ENCODE data around the gene BPNT1.
"Not testable (repeated sequence)": the region's sequence is repeated elsewhere in the genome, so short reads cannot be mapped to it uniquely, and the experiment has no call there.

BPNT1 gene

DNA sequence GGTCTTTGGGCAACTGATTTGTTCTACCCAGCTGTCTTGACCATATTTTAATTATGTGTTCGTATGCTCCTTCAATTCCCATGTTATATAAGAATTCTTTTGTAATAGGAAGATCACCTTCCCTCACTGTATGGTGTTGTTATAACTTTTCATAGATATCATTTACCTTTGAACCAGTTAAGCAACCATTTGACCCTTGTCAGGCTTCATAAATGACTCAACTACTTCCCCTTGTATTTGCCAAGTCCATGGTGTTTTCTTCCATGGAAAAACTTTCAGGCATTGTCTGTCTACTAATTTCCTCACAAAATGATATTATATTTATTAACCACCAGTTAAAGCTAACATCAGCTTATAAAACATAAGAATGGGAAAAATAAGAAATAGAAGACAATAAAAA lies 5.1 kb downstream of the BPNT1 start:
- DNase-seq (ENCODE audit: low read depth in 1 of 2, low spot score in 1 of 2), result no peak

DNA sequence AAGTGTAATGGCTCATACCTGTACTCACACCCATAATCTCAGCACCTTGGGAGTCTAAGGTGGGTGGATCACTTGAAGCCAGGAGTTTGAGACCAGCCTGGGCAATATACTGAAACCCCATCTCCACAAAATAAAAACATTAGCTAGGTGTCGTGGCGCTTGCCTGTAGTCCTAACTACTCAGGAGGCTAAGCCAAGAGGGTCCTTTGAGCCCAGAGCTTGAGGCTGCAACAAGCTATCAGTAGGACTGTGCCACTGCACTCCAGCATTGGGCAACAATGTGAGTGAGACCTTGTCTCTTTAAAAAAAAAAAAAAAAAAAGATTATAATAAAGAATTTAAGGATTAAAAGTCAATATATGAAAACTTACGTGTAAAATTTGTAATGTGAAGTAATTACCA lies 11.7 kb downstream of the BPNT1 start:
- no peak for DNase-seq (ENCODE audit: low read depth in 1 of 2, low spot score in 1 of 2)

DNA sequence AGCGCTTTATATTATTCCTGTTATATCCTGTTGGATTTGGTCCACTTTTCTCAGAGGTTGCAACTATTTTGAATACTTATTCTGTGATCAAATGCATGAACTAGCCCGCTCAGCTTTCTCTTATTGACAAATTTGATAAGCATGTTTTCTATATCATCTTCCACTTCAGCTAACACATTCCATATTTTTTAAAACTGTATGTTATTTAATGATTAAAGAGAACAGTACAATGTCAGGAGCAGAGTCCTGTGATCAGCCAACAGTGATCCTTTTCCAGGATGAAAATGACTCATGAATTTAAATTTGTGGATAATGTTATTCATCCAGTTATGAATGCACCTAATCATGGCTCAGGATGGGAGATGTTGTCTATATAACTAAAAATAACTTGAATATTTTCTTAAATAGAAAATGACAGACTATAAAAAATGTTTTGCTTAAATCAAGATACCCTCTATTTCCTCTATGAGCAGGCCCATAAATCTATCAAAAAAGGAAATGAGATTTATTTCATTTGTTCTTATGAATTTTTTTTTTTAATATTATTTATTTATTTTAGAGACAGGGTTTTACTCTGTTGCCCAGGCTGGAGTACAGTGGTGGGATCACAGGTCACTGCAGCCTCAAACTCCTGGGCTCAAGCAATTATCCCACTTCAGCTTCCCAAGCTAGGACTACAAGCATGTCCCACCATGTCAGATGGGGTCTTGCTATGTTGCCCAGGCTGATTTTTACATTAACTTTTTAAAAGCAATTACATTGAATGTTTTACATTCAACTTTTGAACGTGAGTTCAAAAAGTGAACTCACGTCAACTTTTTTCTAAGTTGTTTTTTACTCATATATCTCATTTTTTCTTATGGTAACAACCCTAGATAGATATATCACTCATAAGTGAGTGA lies 12.5 kb downstream of the BPNT1 start:
- DNase-seq (ENCODE audit: low read depth in 1 of 2, low spot score in 1 of 2), result no peak

DNA sequence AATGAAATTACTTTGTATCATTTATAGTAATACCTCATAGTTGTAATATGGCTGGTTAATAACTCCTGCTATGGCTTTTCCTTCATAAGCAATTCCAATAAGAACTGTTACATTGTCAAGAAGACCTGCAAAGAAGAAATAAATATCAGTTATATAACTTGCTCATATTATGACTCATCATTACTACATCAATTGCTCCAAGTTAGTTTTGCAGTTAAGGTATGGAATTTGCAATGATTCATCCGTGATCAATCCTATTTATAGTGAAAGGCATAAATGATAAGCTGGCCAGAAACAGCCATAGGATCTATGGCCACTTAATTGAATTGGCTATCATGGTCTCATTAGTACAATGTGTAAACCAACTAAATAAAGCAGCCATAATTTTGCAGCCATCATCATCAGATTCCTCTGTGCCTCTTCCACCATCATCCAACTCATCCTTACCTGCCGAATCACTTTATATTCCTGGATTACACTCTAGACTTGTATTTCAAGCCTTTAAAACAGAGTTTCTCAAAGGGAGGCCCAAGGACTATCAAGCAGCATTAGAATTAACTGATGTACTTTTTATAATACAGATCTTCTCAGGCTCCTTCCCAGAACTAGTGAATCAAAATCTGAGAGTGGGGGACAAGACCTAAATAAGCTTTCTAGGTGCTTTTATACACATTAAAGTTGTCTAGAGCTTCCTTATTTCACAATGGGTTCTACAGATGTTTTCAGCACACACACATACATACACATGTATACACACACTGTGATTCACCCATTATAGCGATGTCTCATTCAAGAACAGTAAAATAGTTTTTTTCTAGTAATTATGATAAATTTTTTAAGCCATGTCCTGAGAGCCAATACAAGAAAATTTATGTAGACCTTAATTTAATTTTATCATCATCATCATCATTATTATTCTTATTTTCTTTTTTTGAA lies 22.1 kb downstream of the BPNT1 start:
- no peak for DNase-seq (ENCODE audit: low read depth in 1 of 2, low spot score in 1 of 2)

DNA sequence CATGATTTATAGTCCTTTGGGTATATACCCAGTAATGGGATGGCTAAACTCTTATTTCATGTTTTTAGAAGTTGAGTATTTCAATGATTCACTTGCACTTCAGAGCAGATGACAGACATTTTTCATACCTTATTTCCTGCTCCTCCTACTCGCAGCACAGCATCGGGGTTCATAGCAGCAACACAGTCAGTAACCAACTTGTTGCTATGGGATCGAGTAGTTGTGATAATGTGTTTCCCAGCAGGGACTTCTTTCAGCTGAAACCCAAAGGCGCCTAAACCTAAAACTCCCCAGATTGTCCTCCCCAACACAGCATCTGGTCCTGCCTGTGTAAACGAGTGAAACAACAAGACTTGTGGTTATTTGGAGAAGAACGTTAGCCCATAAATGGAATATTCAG lies 27.0 kb downstream of the BPNT1 start:
- no peak for DNase-seq (ENCODE audit: low read depth in 1 of 2, low spot score in 1 of 2)

DNA sequence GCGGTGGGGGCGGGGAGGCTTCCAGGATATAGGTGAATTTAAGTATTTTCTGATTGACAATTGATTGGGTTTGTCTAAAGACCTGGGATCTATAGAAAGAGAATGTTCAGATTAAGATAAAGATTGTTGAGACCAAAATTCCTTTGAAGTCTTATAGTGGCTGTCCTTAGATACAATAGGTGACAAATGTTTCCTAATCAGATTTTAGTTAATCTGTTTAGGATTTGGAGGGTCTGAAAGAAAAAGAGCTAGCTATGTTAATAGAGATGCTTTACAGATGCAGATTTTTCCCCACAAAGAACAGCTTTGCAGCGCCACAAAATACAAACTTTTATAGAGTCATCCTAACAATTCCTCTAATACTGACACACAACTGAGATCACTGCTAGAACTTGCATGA lies 28.7 kb downstream of the BPNT1 start:
- DNase-seq (ENCODE audit: low read depth in 1 of 2, low spot score in 1 of 2), result no peak

DNA sequence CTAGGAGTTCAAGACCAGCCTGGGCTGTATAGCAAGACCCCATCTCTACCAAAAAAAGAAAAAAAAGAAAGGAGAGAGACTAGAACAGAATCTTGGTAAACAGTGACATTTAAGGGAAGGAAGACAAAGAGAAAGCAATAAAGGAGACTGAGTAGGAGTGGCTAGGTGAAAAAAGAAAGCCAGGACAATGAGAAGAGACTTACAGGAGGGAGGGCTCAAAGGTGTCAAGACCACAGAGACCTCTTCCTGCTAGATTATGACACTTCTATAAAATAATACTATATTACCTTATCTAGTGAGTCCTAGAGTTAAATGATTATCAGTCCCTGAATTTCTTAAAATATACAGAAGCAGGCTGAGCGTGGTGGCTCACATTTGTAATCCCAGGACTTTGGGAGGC lies 33.2 kb downstream of the BPNT1 start:
- no peak for DNase-seq (ENCODE audit: low read depth in 1 of 2, low spot score in 1 of 2)

DNA sequence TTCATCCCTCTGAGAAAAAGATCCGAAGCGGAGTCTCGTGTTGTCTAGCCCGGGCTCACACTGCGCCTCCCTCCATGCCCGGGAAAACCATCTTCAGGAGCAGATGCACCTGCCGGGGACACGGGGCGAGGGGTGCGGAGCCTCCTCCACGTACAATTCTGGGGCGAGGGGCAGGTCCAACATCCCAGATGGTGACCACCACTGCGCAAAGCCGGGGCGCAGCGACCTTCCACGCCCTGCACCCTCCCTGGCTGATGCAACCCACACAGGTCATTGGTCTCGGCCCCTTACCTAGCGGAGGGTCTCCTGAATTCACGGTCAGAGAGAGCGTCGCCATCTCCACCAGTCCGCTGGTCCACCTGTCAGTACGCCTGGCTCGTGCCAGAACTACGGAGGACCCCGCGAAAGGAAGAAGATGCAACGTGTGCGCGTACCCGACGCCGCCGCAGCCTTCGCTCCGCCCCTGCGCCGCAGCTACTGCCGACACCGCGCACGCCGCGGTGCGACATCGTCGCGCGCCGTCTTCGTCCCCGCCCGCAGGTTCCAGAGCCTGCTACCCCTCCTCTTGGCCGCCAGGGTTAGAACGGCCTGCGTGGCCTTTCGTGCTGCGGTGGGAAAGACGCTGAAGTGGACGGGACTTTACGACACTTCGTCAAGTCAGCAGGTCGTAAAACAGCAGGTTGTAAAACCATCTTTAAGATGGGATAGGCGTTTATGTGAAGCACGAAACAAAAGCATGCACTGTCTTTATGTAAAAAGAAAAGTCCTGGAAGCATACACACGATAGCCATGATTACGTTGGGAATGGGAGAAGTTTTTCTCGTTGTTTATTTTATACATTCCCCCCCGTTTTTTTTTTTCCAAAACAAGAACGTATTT lies 43.3 kb downstream of the BPNT1 start, which contains the start of gene EPRS1:
EPRS1 (minus strand) TSS at position 454 of the 879 bp plus-strand sequence; CDS start at position 337, 117 bp downstream.
- DNase-seq (ENCODE audit: low read depth in 1 of 2, low spot score in 1 of 2), result peak; percentile 86 to 87

DNA sequence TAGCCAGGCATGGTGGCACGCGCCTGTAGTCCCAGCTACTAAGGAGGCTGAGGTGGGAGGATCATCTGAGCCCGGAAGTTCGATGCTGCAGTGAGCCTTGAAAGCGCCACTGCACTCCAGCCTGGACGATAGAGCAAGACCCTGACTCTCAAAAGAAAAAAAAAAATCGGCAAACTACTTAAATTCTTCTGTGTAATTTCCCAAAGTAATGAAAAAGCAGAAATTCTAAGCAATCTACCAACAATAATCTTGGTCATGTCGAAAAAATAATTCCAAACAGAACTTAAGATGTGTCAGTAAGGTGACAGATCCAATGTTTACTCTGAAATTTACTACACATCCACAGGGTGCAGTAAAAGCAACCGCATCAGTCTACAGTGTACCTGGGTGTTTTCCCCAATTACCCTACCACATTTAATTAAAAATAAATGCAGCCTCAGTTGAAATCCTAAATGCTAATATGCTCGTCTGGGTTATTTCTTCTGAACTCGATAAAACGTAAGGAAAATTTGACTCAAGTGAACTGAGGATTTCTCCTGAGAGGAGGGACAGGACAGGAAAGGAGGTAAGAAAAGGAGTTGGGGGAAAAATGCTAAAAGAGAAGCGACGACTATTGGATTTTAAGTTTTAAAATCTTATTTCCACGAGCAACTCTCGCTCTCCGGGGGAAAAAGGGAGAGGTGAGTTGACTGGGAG lies 44.1 kb downstream of the BPNT1 start:
- no peak for DNase-seq (ENCODE audit: low read depth in 1 of 2, low spot score in 1 of 2)

DNA sequence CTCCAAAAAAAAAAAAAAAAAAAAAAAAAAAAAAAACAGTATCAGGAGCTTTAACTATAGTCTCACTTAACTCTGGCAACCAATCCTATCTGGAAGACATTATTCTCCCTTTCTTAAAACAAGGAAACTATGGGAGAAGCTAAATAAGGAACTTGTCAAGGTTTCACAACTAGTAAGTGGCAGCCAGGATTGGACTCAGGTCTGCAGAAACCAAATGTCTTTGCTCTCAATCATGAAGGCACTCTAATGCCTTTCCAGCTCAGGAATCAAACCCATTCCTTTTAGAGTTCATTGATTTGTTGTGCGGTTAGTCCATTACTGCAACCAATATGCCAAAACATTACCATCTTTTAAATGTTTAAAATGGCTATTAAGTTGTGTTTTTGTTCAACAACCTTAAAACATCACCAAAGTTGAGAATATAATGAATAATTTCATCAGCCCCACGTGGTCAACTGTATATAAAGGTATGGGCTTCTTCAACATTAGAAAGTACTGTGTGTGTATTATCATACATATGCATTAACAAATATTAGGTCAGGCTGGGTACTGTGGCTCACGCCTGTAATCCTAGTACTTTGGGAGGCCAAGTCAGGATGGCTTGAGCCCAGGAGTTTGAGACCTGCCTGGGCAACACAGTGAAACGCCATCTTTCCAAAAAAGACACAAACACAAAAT lies 44.8 kb downstream of the BPNT1 start:
- no peak for DNase-seq (ENCODE audit: low read depth in 1 of 2, low spot score in 1 of 2)

DNA sequence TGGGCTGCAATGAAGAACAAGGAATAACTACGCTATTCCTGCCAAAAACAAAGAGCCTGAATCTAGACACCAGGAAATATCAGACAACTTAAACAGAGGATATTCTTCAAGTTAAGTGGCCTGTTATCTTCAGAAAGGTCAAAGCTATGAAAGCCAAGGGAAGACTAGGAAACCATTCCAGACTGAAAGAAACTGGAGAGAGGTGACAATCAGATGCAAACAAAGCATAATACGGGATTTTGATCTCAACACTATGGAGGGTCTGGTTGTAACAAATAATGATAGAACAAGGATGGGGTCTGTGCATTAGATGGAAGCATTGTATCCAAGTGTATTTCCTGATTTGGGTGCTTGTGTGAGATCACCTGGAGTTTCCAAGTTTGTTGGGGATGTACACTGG lies 45.9 kb downstream of the BPNT1 start:
- DNase-seq (ENCODE audit: low read depth in 1 of 2, low spot score in 1 of 2), result no peak

DNA sequence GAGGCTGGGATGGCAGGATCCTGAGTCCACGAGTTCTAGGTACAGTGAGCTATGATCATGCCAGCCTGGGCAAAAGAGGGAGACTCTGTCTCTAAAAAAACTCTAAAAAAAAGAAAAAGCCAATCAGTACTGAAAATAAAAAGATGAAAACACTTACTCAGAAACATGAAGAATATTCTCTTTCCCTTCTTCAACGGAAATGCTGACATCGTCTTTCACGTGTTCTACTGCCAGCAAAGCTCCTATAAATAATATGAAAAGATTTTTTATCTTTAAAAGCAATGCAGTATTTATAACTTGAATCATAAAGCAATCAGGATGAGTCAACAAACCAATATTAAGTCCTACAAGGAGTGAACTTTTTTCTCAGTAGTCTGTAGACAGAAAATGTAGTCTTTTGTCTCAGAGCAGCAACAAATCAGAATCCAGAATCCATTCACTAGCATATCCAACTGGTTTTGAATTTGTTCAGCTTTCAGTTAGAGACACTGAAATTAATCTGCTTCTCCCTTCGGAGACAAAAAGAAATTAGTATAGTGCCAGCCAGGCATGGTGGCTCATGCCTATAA lies 49.5 kb downstream of the BPNT1 start:
- no peak for DNase-seq (ENCODE audit: low read depth in 1 of 2, low spot score in 1 of 2)

DNA sequence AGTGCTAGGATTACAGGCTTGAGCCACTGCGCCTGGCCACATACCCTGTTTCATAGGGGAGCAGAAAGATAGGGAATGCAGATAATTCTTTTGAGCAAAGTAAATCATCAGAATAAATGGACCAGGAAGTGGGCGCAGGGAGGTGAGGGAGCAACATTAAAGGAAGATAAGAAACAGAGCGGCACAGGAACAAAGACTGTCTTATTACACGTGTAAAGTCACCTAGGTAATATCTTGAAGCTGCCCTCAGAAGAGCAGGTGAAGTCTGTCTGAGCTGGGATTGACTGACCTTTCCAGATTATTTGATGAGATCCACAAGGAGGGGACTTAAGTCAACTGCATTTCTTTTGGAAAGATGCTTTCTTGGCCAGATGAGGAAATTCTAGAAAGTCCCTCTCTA lies 50.9 kb downstream of the BPNT1 start:
- DNase-seq (ENCODE audit: low read depth in 1 of 2, low spot score in 1 of 2), result no peak

DNA sequence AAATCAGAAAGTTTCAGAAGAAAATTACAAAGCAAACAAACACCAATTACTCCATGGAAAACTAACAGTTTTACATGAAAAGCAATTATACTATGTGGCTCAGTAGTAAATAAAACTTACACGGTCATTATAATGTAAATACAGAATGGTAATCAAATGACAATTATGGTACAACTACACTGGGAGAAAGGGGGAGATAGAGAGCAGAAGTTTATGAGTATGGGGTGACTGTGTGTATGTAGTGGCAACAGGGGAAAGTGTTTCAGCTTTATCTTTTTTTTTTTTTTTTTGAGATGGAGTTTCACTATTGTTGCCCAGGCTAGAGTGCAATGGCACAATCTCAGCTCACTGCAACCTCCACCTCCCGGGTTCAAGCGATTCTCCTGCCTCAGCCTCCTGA lies 51.8 kb downstream of the BPNT1 start:
- DNase-seq (ENCODE audit: low read depth in 1 of 2, low spot score in 1 of 2), result not testable (repeated sequence)

DNA sequence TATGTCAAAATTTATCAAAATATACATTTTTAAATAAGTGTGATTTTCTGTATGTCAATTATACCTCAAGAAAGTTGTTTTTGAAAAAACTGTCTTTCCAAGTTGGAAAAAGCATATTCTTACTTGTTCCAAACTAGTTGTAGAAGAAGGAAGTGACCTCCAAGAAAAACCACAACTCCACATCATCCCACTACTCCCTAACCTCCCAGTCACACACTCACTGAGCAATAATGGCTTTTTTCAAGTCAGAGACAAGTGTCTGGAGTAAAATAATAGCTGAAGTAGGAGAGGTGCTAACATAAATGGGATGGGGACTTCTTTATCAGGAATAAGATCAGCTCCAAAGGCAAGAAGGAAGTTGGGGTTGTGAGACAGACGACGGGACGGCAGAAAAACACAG lies 56.7 kb downstream of the BPNT1 start:
- no peak for DNase-seq (ENCODE audit: low read depth in 1 of 2, low spot score in 1 of 2)

DNA sequence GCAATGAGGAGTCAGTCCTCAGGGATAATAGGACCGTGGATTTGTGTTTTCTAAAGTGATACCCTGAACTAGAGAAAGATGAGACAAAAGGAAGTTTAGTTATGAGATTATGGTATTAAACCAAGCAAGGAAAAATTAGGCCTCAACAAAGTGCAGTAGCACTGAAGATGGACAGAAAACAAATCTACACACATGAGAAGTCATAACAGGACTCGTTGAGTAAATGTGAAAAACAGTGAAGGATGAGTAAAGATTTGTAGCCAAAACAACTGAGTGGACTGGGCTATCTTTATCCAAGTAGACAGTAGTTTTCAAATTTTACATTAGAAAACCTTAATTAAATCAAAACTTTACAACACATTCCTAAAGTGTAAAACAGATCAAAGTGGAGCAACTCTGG lies 58.3 kb downstream of the BPNT1 start:
- DNase-seq (ENCODE audit: low read depth in 1 of 2, low spot score in 1 of 2), result no peak

DNA sequence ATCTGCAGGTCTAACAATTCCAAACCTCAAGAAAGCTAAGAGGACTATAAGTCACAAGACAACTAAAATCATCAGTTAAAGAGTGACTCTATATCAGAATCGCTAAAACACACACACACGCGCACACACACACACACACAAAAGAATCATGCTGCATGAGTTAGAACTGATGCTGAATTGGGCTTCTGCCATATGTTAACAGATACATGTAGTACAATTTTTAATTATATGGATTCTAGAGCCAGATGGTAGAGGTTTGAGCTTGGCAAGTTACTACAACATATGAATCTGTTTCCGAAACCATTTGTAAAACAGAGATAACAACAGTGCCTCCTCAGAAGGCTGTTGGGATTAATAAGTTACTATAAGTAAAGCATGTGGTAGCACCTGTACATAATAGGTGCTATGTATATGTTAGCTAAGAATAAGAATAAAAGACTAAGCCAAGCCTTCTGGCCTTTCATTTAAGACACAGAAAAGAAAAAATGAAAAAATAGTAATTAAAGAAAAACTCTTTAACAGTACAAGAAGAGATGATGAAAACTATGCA lies 61.2 kb downstream of the BPNT1 start:
- DNase-seq (ENCODE audit: low read depth in 1 of 2, low spot score in 1 of 2), result no peak

DNA sequence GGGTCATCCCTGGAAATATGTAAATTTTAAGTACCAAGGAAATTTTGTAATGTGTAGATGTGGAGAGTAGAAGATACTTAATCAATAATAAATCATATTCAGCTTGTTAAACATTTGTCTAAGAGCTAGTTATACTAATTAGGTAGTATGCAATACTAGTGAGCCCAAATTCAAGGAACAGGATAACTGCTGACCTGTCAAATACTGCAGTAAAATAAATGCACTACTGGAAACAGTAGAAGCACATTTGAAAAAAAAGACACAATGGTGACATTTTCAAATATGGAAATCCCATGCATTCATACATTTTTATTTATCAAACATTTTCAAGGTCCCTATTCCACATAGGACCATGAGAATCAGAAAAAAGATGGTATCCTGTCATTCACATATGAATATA lies 70.5 kb downstream of the BPNT1 start:
- no peak for DNase-seq (ENCODE audit: low read depth in 1 of 2, low spot score in 1 of 2)

DNA sequence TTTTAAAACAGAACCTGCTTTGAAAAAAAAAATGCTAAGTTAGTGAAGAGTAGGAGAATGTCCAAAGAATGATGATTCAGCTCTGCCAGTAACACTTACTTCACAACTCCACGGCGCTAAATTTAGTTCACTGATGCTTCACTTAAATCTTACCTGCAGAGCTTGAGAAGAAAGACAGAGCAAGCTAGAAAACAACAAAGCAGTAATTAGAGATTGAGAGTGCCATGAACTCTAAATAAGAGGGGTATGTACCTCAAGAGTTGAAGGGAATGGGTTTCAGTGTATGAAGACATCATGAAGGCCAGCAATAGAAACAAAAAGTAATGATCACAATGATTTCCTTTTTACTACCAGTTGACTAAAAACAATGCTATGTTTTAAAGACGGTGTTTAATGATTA lies 76.1 kb downstream of the BPNT1 start:
- no peak for DNase-seq (ENCODE audit: low read depth in 1 of 2, low spot score in 1 of 2)

All from stimulated activated CD4-positive, alpha-beta T cell treated with anti-CD3 and anti-CD28 coated beads, Interleukin-15, amount 100 ng/mL, for 1 hour (primary cell).